ENCODE data around the gene EPHA10. TPM values are rescaled to one million over a fixed set of nuclear protein-coding genes. Genes with fewer than 3 reads are reported as not detected.

EPHA10 gene
- total RNA-seq, 1 donor from 2014 or later, result 0.68 TPM

GRCh38 chr1:37671261-37671660 lies 93.7 kb downstream of the EPHA10 start:
- no peak for ATAC-seq

- ATAC-seq, result no peak
These were observed 94.8 kb downstream of the EPHA10 start for GRCh38 chr1:37670133-37670532.

DNA sequence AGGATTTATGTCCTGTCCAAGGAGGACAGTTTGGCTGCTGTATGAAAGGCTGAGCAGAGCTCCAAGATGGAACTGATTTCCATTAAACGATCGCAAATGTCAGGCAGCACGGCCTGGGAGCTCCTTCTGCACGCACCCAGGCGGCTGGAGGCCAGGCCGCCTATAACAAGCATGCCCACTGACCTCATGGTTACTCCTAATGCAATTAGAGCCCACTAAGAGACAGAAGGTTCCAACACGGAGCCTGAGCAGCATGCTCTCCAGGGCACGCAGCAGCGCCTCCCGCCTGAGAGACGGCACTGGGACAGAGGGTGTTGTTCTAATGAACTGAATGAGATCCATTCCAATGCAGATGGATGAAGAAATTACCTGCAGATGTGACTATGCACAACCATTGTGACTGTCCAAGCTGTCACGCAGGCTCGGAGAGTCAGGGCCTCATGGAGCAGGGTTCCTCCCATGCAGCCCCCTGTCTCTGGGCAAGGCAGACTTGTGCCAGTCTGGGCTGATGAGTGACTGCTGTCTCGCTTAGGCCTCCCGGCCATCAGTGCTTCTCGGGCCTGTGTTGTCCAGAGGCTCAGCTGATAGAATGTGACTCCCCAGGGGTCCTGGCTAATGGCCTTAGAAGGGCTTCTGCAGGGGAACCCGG lies 97.8 kb downstream of the EPHA10 start:
- ATAC-seq, result no peak

DNA sequence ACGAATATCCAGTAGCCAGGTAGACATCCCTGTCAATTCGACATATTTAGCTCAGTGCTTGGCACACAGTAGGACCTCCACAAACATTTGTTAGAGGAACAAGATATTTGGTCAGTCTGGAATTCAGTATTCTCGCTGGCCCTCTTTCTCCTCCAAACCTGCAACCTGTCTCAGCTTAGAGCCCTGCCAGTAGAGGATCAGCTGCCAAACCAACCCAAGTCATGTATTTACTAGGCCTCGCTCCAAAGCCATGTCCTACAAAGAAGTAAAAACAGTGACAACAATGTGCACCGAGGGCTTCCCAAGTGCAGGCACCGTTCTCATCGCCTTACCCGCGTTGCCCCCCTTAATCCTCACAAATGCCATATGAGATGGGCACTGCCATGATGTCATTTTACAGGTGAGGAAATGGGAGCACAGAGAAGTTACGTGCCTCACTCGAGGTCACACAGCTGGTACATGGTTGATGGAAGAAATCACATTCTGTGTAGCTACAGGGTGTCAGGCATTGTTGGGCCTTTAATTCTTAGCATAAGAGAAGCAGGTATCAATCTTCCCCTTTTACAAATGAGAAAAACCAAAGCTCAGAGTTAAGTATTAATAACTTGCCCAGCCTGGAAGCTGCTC lies 98.6 kb downstream of the EPHA10 start:
- ATAC-seq, result no peak

Other genes starting within 250 kb of the EPHA10 start
- gene SNIP1, start 210.8 kb downstream of the EPHA10 start, total RNA-seq, result 8.7 TPM
- gene DNALI1, start 208.2 kb downstream of the EPHA10 start, total RNA-seq, result 0.16 TPM
- gene GNL2, start 169.2 kb downstream of the EPHA10 start, total RNA-seq, result 28.6 TPM
- gene RSPO1, start 130.2 kb downstream of the EPHA10 start, total RNA-seq, result 0.20 TPM
- gene CDCA8, start 72.6 kb downstream of the EPHA10 start, total RNA-seq, result 14.1 TPM
- 3.1 TPM for gene MANEAL, start 28.7 kb upstream of the EPHA10 start, total RNA-seq
- gene C1orf122, start 42.7 kb upstream of the EPHA10 start, total RNA-seq, result 46.7 TPM
- gene YRDC, start 43.1 kb upstream of the EPHA10 start, total RNA-seq, result 14.7 TPM
- gene MTF1, start 94.5 kb upstream of the EPHA10 start, total RNA-seq, result 39.3 TPM
- 8.6 TPM for gene INPP5B, start 181.9 kb upstream of the EPHA10 start, total RNA-seq
- 41.7 TPM for gene SF3A3, start 224.9 kb upstream of the EPHA10 start, total RNA-seq
- 10.6 TPM for gene FHL3, start 240.4 kb upstream of the EPHA10 start, total RNA-seq
- 30.3 TPM for gene UTP11, start 247.6 kb upstream of the EPHA10 start, total RNA-seq

Data from esophagus mucosa (tissue), 1 donor.